Spleen (tissue), 7 donors: ENCODE measurements around the gene DLGAP5.

Experiments used
- CTCF ChIP-seq, 11 experiments: fragments of 200-600 bp in 7 of 11; fragments of 450-650 bp in 4 of 11; sonication (generic) in 4 of 11; IDR thresholded peaks in 8 of 11; conservative IDR thresholded peaks in 3 of 11; 1 replicate in 7 of 11; 2 replicates in 4 of 11; pipeline versions ENCODE4 v1.4.0 to v1.8.0; 2016 to 2021; ENCODE audit warnings: antibody characterized with exemption in 11 of 11, inconsistent platforms in 4 of 11, mild to moderate bottlenecking in 1 of 11
- POLR2A ChIP-seq, 3 donors: fragments of 450-650 bp; IDR thresholded peaks; one replicate each; pipeline ENCODE4 v1.5.1; 2017; ENCODE audit warnings: antibody characterized with exemption in 3 of 3, mild to moderate bottlenecking in 1 of 3
- POLR2AphosphoS5 ChIP-seq, 3 donors: sonication (generic); formaldehyde crosslinking; IDR thresholded peaks; one replicate each; pipeline ENCODE4 v1.5.1; 2017; ENCODE audit warnings: antibody characterized with exemption in 3 of 3
- donor health status: DM: no; HTN: no; CAD: no; lungs with moderate emphysema.
- donor health status: DM: no; HTN: no; CAD: no.
- donor health status: DM: no; HTN: no; CAD: no.

- TF ChIP-seq POLR2AphosphoS5 (IDR thresholded peaks at IDR 0.05) = no peak
- no peak for TF ChIP-seq CTCF (IDR thresholded peaks at IDR 0.05 in 8 of 11, conservative IDR thresholded peaks at IDR 0.05 in 3 of 11)
- TF ChIP-seq POLR2A (IDR thresholded peaks at IDR 0.05) = no peak
These were observed 14.8 kb upstream of the DLGAP5 start for GRCh38 chr14:55206175-55206693.
